Kidney tubule cell (primary cell): ENCODE measurements around the gene SAMD11.

ENCODE experiments used
- DNase-seq: peaks from one replicate; pipeline ENCODE4 v3.0.0-alpha.2; 2018; ENCODE audit warnings: low spot score

Gene SAMD11

GRCh38 chr1:916173-917075, 7.3 kb upstream of the SAMD11 start:
- no peak for DNase-seq

DNA sequence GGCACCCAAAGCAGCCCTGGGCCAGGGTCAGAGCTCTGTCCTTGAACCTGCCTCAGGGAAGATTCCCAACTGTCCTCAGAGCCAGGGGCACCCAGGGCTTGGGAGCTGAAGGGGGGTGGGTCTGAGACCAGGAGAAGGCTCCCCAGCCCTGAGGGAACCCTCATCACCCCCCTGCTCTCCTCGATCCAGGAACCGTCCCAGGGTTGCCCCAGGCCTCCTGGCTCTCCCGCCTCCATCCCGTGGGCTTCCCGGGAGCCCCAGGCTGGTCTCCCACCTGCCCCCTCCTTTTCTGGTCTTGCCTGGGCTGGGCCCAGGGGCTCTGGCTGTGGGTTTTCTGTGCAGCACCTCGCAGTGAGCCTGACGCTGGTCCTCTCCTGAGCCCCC, 6.7 kb upstream of the SAMD11 start:
- DNase-seq = no peak

DNA sequence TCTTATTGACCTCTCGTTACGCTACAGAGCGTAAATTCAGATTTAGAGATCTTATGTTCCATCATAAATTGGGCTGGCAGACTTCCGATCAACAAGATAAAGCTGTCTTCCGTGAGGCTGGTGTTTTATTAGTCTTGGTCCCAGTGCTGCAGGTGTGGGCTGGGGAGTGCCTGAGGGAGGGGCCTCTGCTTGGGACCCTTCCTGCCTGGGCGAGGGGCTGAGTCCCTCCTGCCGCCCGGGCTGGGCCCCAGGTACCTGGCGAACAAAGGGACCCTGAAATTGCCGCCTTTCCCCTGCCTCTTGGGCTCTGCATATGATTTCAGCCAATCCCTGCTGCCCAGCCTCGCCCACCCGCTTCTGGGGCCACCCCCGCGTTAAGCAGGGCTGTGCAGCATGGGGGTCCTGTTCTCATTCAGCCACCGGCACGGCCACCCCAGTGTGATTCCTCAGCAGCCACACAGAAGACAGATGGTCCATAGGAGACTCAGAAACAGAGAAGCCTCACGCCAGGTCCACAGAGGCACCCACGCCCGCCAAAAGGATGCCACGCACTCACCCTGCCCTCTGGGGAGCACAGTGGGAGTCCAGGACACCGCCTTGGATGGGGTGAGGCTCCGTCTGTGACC, 6.1 kb upstream of the SAMD11 start:
- no peak for DNase-seq

DNA sequence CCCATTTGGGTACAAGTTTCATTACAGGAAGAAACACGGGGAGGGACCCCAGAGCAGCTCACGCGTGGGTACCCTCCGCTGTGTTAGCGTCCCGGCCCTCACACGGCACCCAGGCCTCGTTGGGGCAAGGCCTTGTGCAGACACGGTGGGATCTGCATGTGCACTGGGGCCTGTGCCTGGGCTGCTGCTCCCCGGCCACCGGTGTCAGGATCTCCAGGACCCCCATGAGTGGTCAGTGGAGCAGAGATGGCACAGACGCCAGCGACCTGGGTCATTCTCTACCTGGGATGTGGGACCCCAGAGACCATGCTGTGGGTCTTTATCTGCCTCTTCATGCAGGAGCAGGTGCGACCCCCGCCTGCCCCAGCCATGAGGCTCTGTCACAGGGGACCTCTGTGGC, 5.4 kb upstream of the SAMD11 start:
- DNase-seq = no peak

GRCh38 chr1:918843-919242, 4.9 kb upstream of the SAMD11 start:
- no peak for DNase-seq

DNA sequence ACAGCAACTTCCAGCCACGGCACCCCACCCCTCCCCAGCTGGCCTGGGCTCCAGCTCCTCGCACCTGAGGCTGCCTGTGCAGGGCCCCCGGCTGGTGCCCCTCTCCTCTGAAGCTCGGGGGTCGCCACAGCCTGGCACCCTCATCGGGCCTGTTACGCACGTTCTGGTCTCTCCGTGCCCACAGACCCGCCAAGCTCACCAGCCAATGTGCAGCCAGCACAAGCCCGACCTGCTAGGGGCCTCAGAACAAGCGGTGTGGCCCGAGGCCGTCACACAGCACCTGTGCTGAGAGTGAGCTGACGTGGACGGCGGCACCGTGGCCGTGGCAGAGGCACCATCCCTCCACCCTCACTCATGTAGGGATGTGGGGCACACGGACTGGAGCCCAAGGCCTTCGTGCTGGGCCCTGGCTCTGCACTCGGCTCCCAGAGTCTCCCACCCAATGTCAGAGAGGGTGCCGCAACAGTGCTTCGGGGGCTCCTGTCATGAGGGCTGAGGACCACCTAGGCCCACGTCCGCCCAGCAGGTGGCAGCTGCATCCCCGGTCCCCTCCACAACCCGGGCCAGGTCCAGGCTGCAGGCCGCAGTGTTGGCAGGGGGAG, 4.4 kb upstream of the SAMD11 start:
- DNase-seq = no peak

GRCh38 chr1:920010-920409, 3.7 kb upstream of the SAMD11 start:
- no peak for DNase-seq

DNA sequence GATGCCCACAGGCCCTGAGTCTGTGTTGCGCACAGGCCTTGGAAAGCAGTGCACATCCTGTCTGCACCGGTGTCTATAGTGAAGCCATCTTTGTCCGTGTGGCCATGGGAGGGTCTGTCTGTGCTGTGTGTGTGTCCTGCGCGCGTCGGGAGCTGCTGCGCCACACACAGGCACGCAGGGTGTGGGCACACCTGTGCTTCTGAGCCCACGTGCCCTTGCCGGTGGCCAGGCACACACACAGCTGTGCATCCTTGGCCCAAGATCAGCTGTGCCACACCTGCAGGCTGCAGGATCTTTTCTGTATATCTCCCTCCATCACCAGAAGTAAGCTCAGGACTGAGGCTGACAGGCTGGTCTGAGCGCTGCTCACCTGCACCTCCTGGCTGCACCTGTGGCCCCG, 3.2 kb upstream of the SAMD11 start:
- no peak for DNase-seq

GRCh38 chr1:921011-921837, 2.5 kb upstream of the SAMD11 start:
- peak; percentile 71 for DNase-seq

DNA sequence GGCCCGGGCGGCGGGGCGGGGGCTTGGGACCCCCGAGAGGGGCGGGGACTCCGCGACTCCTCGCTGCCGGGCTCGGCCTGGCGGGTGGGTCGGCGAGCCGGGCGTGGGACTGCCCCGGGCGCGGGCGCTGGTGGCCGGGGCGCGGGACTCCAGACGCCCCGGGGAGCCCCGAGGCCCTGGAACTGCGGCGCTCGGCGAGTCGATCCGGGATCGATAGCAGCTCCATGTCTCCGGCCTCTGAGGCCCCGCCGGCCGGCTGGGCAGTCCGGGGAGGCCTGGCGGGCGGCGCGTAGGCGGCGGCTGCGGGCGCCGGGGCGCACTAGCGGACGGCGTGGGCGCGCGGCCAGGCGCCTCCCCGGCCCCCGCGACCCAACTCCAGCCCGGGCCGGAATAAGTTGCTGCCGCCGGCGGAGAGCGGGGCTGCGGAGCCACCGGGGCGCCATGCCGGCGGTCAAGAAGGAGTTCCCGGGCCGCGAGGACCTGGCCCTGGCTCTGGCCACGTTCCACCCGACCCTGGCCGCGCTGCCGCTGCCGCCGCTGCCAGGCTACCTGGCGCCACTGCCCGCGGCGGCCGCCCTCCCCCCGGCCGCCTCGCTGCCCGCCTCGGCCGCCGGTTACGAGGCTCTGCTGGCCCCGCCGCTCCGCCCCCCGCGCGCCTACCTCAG, 400 bp downstream of the SAMD11 start:
- no peak for DNase-seq

DNA sequence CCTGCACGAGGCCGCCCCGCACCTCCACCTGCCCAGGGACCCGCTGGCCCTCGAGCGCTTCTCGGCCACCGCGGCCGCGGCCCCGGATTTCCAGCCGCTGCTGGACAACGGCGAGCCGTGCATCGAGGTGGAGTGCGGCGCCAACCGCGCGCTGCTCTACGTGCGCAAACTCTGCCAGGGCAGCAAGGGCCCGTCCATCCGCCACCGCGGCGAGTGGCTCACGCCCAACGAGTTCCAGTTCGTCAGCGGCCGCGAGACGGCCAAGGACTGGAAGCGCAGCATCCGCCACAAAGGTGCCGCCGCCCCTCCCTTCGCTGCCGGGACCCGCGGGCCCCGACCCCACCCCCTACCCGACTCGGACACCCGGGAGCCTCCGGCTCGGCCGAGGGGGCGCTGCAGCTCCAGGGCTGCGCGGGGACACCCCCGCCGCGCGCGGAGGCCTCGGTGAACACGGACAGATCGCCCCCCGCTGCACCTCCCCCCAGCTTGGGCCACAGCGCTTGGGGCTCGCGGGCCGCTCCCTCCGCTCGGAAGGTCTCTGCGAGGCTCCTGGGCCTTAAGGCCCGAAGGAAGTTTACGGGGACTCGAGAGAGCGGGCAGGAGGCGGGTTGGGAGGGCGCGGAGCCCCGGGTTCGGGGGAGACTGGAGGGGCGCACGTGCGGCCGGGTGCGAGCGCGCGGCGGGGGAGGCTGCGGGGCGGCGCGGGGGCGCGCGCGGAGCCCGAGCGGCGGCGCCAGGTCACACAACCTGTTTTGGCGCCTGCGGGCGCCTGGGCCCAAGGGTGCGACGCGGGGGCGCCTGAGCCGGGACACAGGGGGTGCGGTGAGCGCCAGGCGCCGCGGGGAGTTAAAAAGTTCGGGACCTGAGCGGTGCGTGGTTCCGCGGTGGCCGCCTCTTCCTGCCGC, 1.2 kb downstream of the SAMD11 start:
- peak; percentile 43 for DNase-seq

DNA sequence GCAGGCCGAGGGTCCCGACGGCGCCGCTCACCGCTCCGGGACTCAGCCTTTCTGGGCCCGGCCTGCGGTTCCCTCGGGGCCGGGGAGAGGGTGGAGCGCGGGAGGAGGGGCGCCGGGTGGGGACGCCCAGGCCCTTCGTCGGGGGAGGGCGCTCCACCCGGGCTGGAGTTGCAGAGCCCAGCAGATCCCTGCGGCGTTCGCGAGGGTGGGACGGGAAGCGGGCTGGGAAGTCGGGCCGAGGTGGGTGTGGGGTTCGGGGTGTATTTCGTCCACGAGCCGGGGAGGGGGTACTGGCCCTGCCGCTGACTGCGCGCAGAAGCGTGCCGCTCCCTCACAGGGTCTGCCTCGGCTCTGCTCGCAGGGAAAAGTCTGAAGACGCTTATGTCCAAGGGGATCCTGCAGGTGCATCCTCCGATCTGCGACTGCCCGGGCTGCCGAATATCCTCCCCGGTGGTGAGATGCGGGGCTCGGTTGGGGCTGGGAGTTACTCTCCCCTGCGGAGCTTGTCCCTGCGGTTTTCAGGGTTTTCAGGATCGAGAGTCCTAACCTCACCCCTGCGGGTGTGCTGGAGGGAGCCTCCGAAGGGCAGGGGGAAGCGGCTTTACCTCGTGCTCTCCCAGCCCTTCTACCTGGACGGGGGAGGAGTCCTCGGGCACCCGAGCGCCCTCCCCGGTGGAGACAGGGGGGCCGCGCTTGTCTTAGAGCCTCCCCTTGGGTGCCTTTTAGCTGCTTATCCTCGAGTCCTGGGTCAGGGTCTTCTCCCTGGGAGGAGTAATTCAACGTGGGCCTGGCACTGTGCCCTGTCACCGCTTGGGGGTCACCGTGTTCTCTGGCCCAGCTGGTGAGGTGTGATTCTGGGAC, 2.1 kb downstream of the SAMD11 start:
- DNase-seq = no peak

DNA sequence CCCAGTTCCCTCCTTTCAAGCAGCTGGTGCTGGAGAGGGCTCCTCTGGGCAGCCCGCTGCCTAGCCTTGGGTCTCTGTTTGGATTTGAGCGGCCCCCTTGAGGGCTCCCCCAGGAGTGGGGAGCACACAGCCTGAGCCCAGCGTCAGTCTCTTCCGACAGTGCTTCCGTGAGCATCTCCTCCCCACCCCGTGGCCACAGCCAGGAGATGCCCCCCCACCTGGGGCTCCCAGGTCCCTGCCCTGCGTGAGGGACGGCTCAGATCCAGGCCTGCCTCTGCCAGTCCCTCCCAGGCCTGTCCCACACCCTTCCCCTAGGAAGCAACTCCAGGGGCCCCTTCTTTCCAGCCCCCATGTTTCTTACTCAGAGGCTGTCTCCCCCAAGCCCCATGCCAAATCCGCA, 3.5 kb downstream of the SAMD11 start:
- no peak for DNase-seq

- DNase-seq = no peak
Measured at GRCh38 chr1:927748-928147, 4.0 kb downstream of the SAMD11 start.

GRCh38 chr1:928825-929661, 5.3 kb downstream of the SAMD11 start:
- DNase-seq = no peak

- no peak for DNase-seq
Measured at GRCh38 chr1:929712-930632, 6.2 kb downstream of the SAMD11 start.

DNA sequence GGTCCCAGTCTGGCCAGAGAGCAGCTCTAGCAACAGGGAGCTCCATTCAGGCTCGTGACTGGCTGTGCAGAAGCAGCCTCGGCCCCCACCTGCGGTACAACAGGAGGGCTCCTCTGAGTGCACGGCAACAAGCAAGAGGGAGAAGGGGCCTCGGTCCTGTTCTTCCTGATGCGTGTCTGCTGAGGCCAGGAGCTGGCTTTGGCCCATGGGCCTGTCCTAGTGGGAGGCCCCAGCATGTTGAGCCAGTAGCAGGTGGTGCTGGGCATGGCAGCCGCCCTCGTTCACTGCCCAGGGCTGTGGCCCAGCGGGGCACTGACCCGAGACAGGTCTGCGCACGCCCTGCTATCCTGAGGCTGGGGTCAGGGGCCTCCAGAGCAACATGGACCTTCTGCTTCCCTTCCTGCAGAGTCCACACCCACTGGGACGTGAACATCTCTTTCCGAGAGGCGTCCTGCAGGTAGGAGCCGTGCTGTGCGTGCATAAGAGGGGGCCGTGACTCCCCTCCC, 7.0 kb downstream of the SAMD11 start:
- no peak for DNase-seq
